HEK293 (cell line): ENCODE measurements around the gene ADGRB3.

Source experiments
- CTCF ChIA-PET: fragments of 350-600 bp; formaldehyde crosslinking; extraction: SDS; loops from one replicate; lab custom pipeline; 2021; ENCODE audit warnings: antibody characterized with exemption; lab: Yijun Ruan, JAX
- POLR2A ChIA-PET: fragments of 300-600 bp; formaldehyde crosslinking; extraction: SDS; loops from one replicate; lab custom pipeline; 2020; ENCODE audit warnings: antibody characterized with exemption, inconsistent platforms; lab: Yijun Ruan, JAX
- H3K27ac ChIP-seq: fragments of 200-500 bp; sonication (Bioruptor generic); 2 replicates; pipeline ENCODE4 v1.5.1; 2014; ENCODE audit warnings: low read depth, low read length, control low read depth, inconsistent platforms; ENCODE audit errors: extremely low read depth
- H3K36me3 ChIP-seq, 2 experiments: fragments of 200-500 bp in 1 of 2; sonication (Bioruptor generic) in 1 of 2; 1 replicate in 1 of 2; 2 replicates in 1 of 2; pipeline ENCODE4 v1.5.1; 2014 to 2017; ENCODE audit warnings: inconsistent platforms in 2 of 2, low read length in 2 of 2; ENCODE audit not compliant: control insufficient read depth in 2 of 2, insufficient read depth in 1 of 2
- H3K4me1 ChIP-seq: fragments of 200-500 bp; sonication (Bioruptor generic); 2 replicates; pipeline ENCODE4 v1.5.1; 2014; ENCODE audit warnings: mild to moderate bottlenecking, low read length, inconsistent platforms; ENCODE audit not compliant: control insufficient read depth, insufficient read depth
- H3K4me3 ChIP-seq: 2 replicates; pipeline ENCODE4 v1.5.1; 2011; ENCODE audit warnings: low read depth, mild to moderate bottlenecking, control low read depth, low read length, moderate library complexity
- H3K9me3 ChIP-seq: fragments of 200-500 bp; sonication (Bioruptor generic); 2 replicates; pipeline ENCODE4 v1.5.1; 2014; ENCODE audit warnings: low read depth, low read length, inconsistent platforms; ENCODE audit not compliant: control insufficient read depth, insufficient read depth
- GFI1B ChIP-seq: fragments of 450-650 bp; formaldehyde crosslinking; IDR thresholded peaks from 2 replicates; pipeline ENCODE4 v1.5.1; 2016; ENCODE audit warnings: missing biosample characterization, missing genetic modification characterization
- HIC1 ChIP-seq: fragments of 450-650 bp; formaldehyde crosslinking; IDR thresholded peaks from 2 replicates; pipeline ENCODE4 v1.5.1; 2016; ENCODE audit warnings: missing biosample characterization, missing genetic modification characterization
- MZF1 ChIP-seq: fragments of 450-650 bp; formaldehyde crosslinking; IDR thresholded peaks from 2 replicates; pipeline ENCODE4 v1.5.1; 2017; ENCODE audit warnings: missing biosample characterization, missing genetic modification characterization, borderline replicate concordance
- PBX3 ChIP-seq: sonication (generic); formaldehyde crosslinking; IDR thresholded peaks from 2 replicates; pipeline ENCODE4 v1.8.1; 2022; ENCODE audit warnings: mild to moderate bottlenecking, moderate library complexity, missing genetic modification reagents
- PRDM4 ChIP-seq: fragments of 450-650 bp; formaldehyde crosslinking; IDR thresholded peaks from 2 replicates; pipeline ENCODE4 v1.5.1; 2017; ENCODE audit warnings: missing biosample characterization, missing genetic modification characterization
- YY2 ChIP-seq: fragments of 450-650 bp; formaldehyde crosslinking; IDR thresholded peaks from 2 replicates; pipeline ENCODE4 v1.5.1; 2016; ENCODE audit warnings: missing biosample characterization, missing genetic modification characterization
- ZBTB6 ChIP-seq: fragments of 450-650 bp; formaldehyde crosslinking; IDR thresholded peaks from 2 replicates; pipeline ENCODE4 v1.5.1; 2017; ENCODE audit warnings: missing biosample characterization, missing genetic modification characterization
- ZNF133 ChIP-seq: fragments of 450-650 bp; formaldehyde crosslinking; IDR thresholded peaks from 2 replicates; pipeline ENCODE4 v1.5.1; 2016; ENCODE audit warnings: missing biosample characterization, missing genetic modification characterization
- ZNF140 ChIP-seq: fragments of 450-650 bp; formaldehyde crosslinking; IDR thresholded peaks from 2 replicates; pipeline ENCODE4 v1.5.1; 2016; ENCODE audit warnings: missing biosample characterization, missing genetic modification characterization
- ZNF211 ChIP-seq: fragments of 450-650 bp; formaldehyde crosslinking; IDR thresholded peaks from 2 replicates; pipeline ENCODE4 v1.5.1; 2016; ENCODE audit warnings: low read depth, missing biosample characterization, missing genetic modification characterization
- ZNF214 ChIP-seq: fragments of 450-650 bp; formaldehyde crosslinking; IDR thresholded peaks from 2 replicates; pipeline ENCODE4 v1.5.1; 2017; ENCODE audit warnings: missing biosample characterization, mild to moderate bottlenecking, missing genetic modification characterization, borderline replicate concordance
- ZNF311 ChIP-seq: fragments of 450-650 bp; formaldehyde crosslinking; IDR thresholded peaks from 2 replicates; pipeline ENCODE4 v1.5.1; 2017; ENCODE audit warnings: missing biosample characterization, missing genetic modification characterization, borderline replicate concordance
- ZNF335 ChIP-seq: fragments of 450-650 bp; formaldehyde crosslinking; conservative IDR thresholded peaks from 2 replicates; pipeline ENCODE4 v1.5.1; 2016; ENCODE audit warnings: missing biosample characterization, missing genetic modification characterization
- ZNF366 ChIP-seq: fragments of 450-650 bp; formaldehyde crosslinking; conservative IDR thresholded peaks from 2 replicates; pipeline ENCODE4 v1.5.1; 2016; ENCODE audit warnings: missing biosample characterization, missing genetic modification characterization
- ZNF416 ChIP-seq: fragments of 450-650 bp; formaldehyde crosslinking; IDR thresholded peaks from 2 replicates; pipeline ENCODE4 v1.5.1; 2016; ENCODE audit warnings: missing biosample characterization, missing genetic modification characterization
- ZNF473 ChIP-seq: fragments of 450-650 bp; formaldehyde crosslinking; IDR thresholded peaks from 2 replicates; pipeline ENCODE4 v1.5.1; 2017; ENCODE audit warnings: missing biosample characterization, missing genetic modification characterization
- ZNF558 ChIP-seq: fragments of 450-650 bp; formaldehyde crosslinking; IDR thresholded peaks from 2 replicates; pipeline ENCODE4 v1.5.1; 2016; ENCODE audit warnings: missing biosample characterization, missing genetic modification characterization
- ZNF791 ChIP-seq: fragments of 450-650 bp; formaldehyde crosslinking; IDR thresholded peaks from 2 replicates; pipeline ENCODE4 v1.5.1; 2016; ENCODE audit warnings: missing biosample characterization, missing genetic modification characterization

Gene ADGRB3

GRCh38 chr6:68988698-68989097, 353.6 kb downstream of the ADGRB3 start:
- CTCF ChIA-PET: no interaction called here
- Histone ChIP-seq H3K4me1 (no peaks in the 10 kb centered on the region), H3K36me3 (no peaks in the 10 kb centered on the region), H3K9me3 (no peaks in the 10 kb centered on the region), H3K27ac (no peak overlapping the region), H3K4me3 (no peak overlapping the region)
- POLR2A ChIA-PET: no interaction called here
- TF ChIP-seq ZNF140 (tag by site-specific recombination): no peak
- TF ChIP-seq PRDM4 (tag by site-specific recombination): no peak
- TF ChIP-seq ZNF416: no peak
- TF ChIP-seq MZF1: no peak
- no peak for TF ChIP-seq ZNF473
- no peak for TF ChIP-seq ZNF214 (tag by site-specific recombination)

GRCh38 chr6:68990317-68990716, 355.2 kb downstream of the ADGRB3 start:
- Histone ChIP-seq H3K27ac (no peak overlapping the region), H3K9me3 (no peaks in the 10 kb centered on the region), H3K4me3 (no peak overlapping the region), H3K4me1 (no peaks in the 10 kb centered on the region)
- POLR2A ChIA-PET: no interaction called here
- no peak for TF ChIP-seq YY2
- no peak for TF ChIP-seq ZBTB6 (tag by site-specific recombination)
- TF ChIP-seq ZNF791 (tag by site-specific recombination): no peak
- TF ChIP-seq PBX3 (CRISPR knock-in tag): no peak
- TF ChIP-seq ZNF311 (tag by site-specific recombination): no peak
- no peak for TF ChIP-seq ZNF133 (tag by site-specific recombination)
- TF ChIP-seq ZNF558: no peak
- TF ChIP-seq ZNF366 (tag by site-specific recombination): no peak
- no peak for TF ChIP-seq ZNF211 (tag by site-specific recombination)
- TF ChIP-seq GFI1B (tag by site-specific recombination): no peak
- no peak for TF ChIP-seq HIC1 (tag by site-specific recombination)
- TF ChIP-seq ZNF335 (tag by site-specific recombination): no peak
- TF ChIP-seq, all 188 proteins: peak for 0
- CTCF ChIA-PET: no interaction called here
- no peaks in the 10 kb centered on the region for H3K36me3 ChIP-seq
